ENCODE data around the gene ZC3H11A. TPM values are rescaled to one million over a fixed set of nuclear protein-coding genes. Genes with fewer than 3 reads are reported as not detected.
"Not testable (repeated sequence)": the region's sequence is repeated elsewhere in the genome, so short reads cannot be mapped to it uniquely, and the experiment has no call there.

Gene ZC3H11A
- total RNA-seq, 4 donors from 2014 or later, result 99.8 to 153 (median 110) TPM

DNA sequence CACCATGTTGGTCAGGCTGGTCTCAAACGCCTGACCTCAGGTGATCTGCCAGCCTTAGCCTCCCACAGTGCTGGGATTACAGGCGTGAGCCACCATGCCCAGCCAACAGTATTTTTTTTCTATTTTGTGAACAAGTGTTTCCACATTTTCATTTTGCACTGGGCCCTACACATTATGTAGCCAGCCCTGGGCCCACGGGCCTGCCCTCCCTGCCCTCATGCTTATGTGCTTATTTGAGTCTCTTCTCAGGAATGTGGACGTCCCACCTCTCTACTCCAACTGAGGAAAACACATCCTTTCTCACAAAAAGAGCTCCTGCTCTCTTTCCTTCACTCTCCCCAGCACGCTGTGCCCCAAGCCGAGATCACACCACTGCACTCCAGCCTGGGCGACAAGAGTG lies 13.5 kb upstream of the ZC3H11A start:
- Histone ChIP-seq H3K9me3 (no peaks in the 10 kb centered on the region), H3K27me3 (no peaks in the 10 kb centered on the region), H3K4me1 (no peaks in the 10 kb centered on the region), H3K4me3 (no peak overlapping the region), H3K36me3 (no peaks in the 10 kb centered on the region), H3K27ac (no peak overlapping the region)
- DNase-seq (ENCODE audit: low spot score in 2 of 2), result no peak
- TF ChIP-seq EP300 (IDR thresholded peaks at IDR 0.05) (no peak), POLR2AphosphoS5 (IDR thresholded peaks at IDR 0.05) (no peak), POLR2A (IDR thresholded peaks at IDR 0.05) (no peak)
- TF ChIP-seq, protein P1, sequence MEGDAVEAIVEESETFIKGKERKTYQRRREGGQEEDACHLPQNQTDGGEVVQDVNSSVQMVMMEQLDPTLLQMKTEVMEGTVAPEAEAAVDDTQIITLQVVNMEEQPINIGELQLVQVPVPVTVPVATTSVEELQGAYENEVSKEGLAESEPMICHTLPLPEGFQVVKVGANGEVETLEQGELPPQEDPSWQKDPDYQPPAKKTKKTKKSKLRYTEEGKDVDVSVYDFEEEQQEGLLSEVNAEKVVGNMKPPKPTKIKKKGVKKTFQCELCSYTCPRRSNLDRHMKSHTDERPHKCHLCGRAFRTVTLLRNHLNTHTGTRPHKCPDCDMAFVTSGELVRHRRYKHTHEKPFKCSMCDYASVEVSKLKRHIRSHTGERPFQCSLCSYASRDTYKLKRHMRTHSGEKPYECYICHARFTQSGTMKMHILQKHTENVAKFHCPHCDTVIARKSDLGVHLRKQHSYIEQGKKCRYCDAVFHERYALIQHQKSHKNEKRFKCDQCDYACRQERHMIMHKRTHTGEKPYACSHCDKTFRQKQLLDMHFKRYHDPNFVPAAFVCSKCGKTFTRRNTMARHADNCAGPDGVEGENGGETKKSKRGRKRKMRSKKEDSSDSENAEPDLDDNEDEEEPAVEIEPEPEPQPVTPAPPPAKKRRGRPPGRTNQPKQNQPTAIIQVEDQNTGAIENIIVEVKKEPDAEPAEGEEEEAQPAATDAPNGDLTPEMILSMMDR (IDR thresholded peaks at IDR 0.05), result no peak
- 93% methylated on average over 7 of the region's 7 CpGs for WGBS

DNA sequence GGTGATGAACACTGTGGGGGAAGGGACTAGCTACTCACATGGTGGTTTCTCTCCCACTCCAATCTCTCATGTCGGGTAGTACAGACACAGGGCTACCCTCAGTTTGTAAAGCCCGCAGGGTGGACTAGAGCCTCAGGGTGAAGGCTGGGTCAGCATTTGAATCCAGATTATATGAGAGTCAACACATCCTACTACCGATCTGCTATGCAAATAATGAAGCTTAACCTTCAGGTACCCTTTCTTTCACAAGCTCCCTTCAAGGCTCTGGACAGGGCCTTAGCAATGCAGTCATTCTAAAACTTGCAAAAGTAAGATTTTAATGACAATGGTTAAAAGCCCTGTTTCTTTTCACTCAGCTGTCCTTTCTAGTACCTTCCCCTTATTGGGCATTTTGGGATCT lies 5.5 kb upstream of the ZC3H11A start:
- Histone ChIP-seq H3K27me3 (no peaks in the 10 kb centered on the region), H3K4me1 (peaks cover 3% of the 10 kb centered on the region), H3K4me3 (no peak overlapping the region), H3K27ac (no peak overlapping the region), H3K36me3 (no peaks in the 10 kb centered on the region), H3K9me3 (no peaks in the 10 kb centered on the region)
- WGBS, result 92% methylated on average over 3 of the region's 3 CpGs
- no peak for DNase-seq (ENCODE audit: low spot score in 2 of 2)
- no peak for TF ChIP-seq EP300 (IDR thresholded peaks at IDR 0.05)
- no peak for TF ChIP-seq POLR2A (IDR thresholded peaks at IDR 0.05)
- TF ChIP-seq, protein P1 (IDR thresholded peaks at IDR 0.05), result no peak
- TF ChIP-seq POLR2AphosphoS5 (IDR thresholded peaks at IDR 0.05), result no peak

DNA sequence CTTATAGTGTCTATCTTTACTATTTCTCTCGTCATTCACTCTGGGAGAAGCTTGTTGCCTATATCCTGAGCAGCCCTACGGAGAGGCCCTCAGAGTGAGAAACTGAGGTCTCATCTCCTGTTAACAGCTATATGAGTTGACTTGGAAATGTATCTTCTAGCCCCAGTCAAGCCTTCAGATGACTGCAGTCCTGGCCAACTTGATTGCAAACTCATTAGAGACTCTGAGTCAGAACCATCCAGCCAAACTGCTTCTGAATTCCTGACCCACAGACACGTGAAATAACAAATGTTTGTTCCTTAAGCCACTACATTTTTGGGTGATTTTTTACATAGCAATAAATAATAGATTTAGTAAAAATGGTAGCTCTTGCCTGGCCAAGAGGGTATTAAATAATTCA lies 3.9 kb upstream of the ZC3H11A start:
- no peaks in the 10 kb centered on the region for H3K36me3 ChIP-seq
- H3K4me3 ChIP-seq, result no peak overlapping the region
- no peak for TF ChIP-seq POLR2AphosphoS5 (IDR thresholded peaks at IDR 0.05)
- TF ChIP-seq, protein P1 (IDR thresholded peaks at IDR 0.05), result no peak
- TF ChIP-seq EP300 (IDR thresholded peaks at IDR 0.05), result no peak
- TF ChIP-seq POLR2A (IDR thresholded peaks at IDR 0.05), result no peak
- no peaks in the 10 kb centered on the region for H3K9me3 ChIP-seq
- 76% methylated on average over 3 of the region's 3 CpGs for WGBS
- H3K4me1 ChIP-seq, result peaks cover 7% of the 10 kb centered on the region
- no peak overlapping the region for H3K27ac ChIP-seq
- no peak for DNase-seq (ENCODE audit: low spot score in 2 of 2)
- H3K27me3 ChIP-seq, result no peaks in the 10 kb centered on the region

DNA sequence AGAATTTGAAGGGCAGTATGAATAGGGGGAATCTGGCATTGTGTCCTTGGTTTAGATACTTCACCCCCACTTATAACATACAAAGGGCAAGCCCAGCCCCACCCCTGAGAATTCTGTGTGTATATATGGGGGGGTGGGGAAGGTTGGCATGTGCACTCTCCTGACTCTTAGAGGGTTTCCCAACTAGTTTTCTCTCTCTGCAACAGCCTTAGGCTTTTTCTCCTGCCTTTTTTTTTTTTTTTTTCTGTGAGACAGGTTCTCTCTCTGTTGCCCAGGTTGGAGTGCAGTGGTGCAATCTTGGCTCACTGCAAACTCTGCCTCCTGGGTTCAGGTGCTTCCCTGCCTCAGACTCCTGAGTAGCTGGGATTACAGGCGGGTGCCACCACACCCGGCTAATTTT lies 2.9 kb upstream of the ZC3H11A start:
- Histone ChIP-seq H3K27ac (no peak overlapping the region), H3K36me3 (no peaks in the 10 kb centered on the region), H3K4me1 (peaks cover 16% of the 10 kb centered on the region), H3K9me3 (no peaks in the 10 kb centered on the region), H3K27me3 (no peaks in the 10 kb centered on the region), H3K4me3 (no peak overlapping the region)
- WGBS, result 24% methylated on average over 2 of the region's 2 CpGs
- DNase-seq (ENCODE audit: low spot score in 2 of 2), result no peak
- TF ChIP-seq, protein P1 (IDR thresholded peaks at IDR 0.05), result no peak
- TF ChIP-seq POLR2A (IDR thresholded peaks at IDR 0.05), result no peak
- no peak for TF ChIP-seq EP300 (IDR thresholded peaks at IDR 0.05)
- no peak for TF ChIP-seq POLR2AphosphoS5 (IDR thresholded peaks at IDR 0.05)

DNA sequence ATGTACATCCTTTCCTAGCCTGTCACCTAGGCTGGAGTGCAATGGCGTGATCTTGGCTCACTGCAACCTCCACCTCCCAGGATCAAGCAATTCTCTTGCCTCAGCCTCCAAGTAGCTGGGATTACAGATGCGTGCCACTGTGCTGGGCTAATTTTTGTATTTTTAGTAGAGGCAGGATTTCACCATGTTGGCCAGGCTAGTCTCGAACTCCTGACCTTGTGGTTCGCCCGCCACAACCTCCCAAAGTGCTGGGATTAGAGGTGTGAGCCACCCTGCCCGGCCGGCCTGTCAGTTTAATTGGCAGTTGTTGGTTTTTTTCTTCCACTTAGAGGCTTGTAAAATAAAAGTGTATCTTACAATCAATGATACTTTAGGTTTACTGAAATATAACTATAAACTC lies 1.9 kb upstream of the ZC3H11A start:
- H3K27me3 ChIP-seq; H3K4me3 ChIP-seq; DNase-seq (ENCODE audit: low spot score in 2 of 2); H3K9me3 ChIP-seq; H3K36me3 ChIP-seq; H3K27ac ChIP-seq: not testable (repeated sequence)
- peaks cover 27% of the 10 kb centered on the region for H3K4me1 ChIP-seq
- WGBS, result 95% methylated on average over 7 of the region's 7 CpGs

DNA sequence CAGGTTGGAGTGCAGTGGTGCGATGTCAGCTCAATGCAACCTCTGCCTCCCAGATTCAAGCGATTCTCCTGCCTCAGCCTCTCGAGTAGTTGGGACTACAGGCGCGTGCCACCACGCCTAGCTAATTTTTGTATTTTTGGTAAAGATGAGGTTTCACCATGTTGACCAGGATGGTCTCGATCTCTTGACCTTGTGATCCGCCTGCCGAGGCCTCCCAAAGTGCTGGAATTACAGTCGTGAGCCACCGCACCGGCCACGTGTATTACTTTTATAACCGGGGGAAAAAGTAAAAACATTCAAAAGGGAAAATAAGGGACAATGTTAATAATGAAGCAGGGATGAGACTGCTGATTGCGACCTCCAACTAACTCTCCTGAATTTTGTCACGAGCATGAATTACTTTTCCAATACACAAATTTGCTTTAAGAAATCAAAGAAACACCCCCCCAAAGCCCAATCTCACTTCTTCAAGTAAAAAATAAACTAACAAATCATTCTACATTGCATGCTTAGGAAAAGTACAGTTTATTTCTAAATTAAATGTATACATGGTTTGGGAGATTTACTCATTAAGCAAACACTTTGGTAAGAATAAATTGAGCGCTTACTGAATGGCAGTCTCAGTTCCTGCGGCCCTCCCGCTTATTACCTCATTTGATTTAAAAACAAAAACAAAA lies 521 bp upstream of the ZC3H11A start:
- Histone ChIP-seq H3K4me3 (peak overlapping the region; percentile 90), H3K27ac (peak overlapping the region; percentile 98), H3K4me1 (peaks cover 40% of the 10 kb centered on the region), H3K27me3 (no peaks in the 10 kb centered on the region), H3K9me3 (no peaks in the 10 kb centered on the region), H3K36me3 (peaks cover 4% of the 10 kb centered on the region)
- no peak for TF ChIP-seq POLR2A (IDR thresholded peaks at IDR 0.05)
- no peak for TF ChIP-seq EP300 (IDR thresholded peaks at IDR 0.05)
- TF ChIP-seq, protein P1 (IDR thresholded peaks at IDR 0.05), result no peak
- TF ChIP-seq POLR2AphosphoS5 (IDR thresholded peaks at IDR 0.05), result no peak
- WGBS, result 67% methylated on average over 19 of the region's 19 CpGs
- DNase-seq (ENCODE audit: low spot score in 2 of 2), result no peak
